GM21723 (cell line): ENCODE data around the gene AMOTL2.

Source experiments
- ATAC-seq: cut with Tn5 transposase; IDR thresholded peaks from one replicate; pipeline ENCODE4 v1.9.1; 2021; ENCODE audit warnings: mild to moderate bottlenecking, moderate library complexity; ENCODE audit not compliant: unreplicated experiment

AMOTL2 gene

DNA sequence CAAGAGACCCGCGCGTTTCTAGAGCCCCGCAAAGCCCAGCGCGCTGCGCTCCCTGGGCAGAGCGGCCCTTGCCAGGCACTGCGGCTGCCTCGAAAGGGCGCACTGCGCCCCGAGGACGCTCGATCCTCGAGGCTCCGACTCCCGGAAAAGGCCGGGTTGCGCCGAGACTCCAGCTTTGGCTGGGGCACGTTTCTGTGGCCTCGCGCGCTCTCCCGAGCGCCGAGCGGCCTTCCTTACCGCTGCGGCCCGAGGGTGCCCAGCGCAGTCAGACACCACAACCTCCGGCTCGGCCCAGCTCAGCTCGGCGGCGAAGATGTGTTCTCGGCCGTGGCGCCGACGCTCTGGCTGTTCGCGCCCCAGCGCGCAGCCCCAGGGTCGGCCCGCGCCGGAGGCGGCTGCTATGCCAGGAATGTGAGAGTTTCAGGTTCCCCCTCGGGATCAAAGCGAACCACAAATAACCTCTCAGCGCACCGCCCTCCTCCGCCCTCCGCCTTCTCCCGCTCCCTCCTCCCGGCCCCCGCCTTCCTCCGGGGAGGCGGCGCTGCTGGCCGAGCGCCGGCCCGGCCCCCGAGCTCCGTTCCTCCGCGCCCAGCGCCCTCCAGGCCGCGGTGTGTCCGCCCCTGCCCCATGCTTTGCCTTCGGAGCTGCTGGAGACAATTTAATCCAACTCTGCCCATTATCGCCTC lies at the start of gene AMOTL2:
TSS of gene AMOTL2 (minus strand) at position 343 of the 686 bp plus-strand sequence. CDS start 3,014 bp downstream, outside the sequence.
- no peak for ATAC-seq

DNA sequence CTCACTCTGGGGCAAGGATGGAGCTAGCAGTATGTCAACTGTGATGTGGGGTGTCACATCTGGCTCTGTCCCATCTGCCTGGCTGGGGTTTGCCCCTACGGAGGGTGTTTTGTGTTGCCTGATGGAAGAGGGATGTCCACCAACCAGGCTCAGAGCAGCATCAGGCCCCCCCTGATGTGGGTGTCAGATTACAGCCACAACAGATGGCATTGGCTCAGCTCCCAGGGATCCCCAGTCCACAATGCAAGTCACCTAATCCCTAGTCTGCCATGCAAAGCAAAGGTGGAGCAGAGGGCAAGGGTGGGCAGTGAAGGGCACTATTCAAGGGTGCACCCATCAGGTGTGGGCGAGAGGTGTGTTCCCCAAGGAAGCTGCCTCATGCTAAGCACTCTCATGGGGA lies 48.9 kb upstream of the AMOTL2 start:
- ATAC-seq = no peak

DNA sequence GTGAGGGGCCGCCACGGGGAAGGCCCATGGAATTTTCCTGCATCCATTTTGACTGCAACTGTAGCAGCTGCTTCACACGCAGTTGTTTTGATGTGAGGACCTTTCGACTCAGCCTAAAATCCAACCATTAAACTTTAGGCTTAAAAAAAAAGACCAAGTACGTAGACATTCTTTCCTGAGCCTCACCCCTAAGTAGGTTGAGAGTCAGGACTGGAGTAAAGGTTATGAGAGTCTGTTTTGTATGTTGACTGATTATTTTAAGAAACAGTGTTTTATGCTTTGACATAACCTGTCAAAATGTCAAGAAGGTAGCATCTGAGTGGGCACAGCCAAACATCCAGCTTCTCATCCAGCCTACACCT lies 45.7 kb upstream of the AMOTL2 start:
- no peak for ATAC-seq

DNA sequence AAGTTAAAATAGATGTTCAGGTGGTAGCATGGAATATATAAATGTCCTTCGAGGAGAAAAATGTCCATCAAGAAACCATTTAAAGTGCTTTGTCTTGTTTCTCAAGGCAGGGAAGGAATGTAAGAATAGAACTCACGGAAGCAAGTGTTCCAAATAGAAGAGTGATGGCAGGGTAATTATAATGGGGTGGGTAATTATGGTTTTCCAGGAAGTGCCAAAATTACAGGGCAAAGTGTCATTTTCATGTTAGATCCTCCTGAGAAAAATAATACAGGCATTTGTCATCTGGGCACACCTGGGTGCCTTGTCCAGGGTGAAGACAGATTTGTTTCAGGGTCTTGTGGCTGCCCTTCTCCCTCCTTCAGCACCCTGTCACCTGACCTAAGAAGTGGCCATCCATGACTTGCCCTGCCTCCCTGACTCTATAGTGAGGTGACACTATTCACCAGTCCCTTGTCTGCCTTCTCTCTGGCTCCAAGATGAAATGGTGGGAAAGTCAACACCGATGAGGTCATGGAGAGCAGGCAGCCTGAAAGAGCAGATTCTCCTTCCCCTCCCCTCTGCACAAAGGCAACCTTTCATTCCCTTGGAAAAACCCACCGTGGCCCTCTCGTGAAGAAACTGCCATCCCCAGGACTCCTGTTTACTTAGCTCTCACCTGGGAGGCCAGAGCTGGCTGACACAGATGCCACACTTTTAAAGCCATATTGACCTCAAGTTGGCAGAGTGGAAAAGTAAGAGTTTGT lies 45.1 kb upstream of the AMOTL2 start:
- no peak for ATAC-seq

DNA sequence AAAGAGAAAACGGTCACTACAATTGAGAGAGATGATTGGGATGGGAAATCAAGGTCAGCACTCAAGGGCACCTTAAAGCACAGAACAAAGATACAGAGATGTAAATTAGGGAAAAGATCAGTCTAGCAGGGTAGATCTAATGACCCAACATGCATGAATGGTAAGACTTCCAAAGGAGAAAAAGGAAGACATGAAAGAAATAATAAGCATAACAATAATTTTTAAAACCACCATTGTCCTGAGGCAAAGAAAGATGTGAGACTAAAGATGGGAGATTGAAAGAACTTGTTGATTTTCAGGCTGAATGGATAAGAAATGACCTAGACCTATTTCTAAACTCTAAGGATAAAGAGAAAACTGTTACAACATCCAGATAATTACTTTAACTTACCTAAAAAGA lies 34.8 kb upstream of the AMOTL2 start:
- ATAC-seq = no peak

DNA sequence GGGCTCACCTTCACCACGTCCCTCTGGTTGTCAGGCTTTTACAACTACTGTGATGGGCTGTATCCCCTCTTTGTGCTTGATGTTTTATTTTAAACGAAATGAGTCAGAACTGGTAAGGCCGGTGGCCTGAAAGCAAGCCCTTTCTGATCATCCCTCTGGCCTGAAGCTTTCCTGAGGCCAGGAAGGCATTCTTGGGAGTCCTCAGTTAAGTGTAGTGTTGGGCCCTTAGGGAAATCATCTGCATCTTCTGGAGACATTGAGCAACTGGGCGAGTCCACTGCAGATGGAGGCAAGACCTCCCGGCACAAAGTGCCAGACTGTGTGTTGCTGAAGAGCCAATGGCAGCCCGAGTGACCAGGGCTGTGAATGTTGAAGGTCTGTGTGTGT lies 33.0 kb upstream of the AMOTL2 start:
- ATAC-seq = no peak

DNA sequence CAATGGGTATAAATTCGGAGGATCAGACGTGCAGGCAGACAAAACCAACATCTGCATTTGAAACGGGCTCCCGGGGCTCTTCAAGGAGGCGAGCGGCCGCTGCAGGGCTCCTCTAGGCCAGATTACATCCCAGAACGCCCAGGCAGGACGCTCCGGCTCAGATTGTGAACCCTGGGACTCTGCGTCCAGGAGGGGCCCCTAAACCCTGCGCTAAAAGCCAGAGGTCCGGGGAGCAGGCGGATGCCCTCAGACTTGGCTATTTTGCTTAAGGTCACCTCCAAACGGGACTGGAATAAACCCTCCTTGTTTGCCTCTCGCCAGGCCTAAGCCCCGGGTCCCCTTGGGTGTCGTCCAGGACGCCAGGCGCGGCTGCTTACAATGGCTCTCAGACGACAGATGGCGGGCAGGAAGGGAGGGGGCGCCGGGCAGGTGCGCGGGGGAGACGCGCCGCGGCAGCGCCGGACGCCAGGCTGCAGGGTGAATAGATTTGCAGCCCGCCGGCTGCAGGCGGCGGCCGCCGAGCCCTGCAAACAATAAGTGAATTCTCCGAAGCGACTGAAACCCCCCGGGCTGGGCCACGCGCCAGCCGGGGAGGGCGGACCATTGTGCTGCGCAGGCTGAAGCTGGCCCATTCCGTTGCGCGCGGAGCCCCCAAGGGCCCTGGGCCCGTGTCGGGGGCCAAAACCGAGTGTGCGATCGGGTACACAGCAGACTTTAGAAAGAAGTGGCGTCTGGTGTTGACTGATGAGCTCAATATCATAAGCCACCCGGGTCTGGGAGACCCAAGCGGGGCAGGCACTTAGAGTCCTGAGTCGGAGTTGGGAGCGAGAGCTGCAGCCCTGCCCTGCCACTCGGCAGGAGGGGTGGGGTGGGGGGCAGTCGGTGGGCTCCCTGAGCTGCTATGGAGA lies 32.3 kb upstream of the AMOTL2 start:
- no peak for ATAC-seq

DNA sequence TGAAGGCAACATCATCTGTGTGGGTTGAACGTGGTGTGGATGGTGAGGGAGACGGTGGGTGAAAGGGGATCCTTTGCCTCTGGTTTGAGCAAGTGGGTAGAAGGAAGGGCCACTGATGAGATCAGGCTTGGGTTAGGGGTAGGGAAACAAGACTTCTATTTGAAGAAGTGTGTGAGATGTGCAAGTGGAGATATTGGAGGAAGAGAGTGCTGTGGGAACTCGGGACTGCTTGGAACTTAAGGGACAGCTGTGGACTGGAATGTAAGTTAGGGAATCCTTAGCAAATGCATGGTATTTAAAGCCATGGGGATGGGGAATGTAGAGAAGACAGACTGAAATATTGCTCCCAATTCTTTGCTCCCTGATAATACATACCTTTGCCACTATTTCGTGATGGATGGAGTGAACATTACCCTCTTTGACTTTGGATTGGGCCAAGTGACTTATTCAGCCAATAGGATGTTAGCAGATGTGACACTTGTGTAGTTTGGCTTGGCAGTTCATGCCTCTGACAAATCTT lies 30.2 kb upstream of the AMOTL2 start:
- no peak for ATAC-seq

DNA sequence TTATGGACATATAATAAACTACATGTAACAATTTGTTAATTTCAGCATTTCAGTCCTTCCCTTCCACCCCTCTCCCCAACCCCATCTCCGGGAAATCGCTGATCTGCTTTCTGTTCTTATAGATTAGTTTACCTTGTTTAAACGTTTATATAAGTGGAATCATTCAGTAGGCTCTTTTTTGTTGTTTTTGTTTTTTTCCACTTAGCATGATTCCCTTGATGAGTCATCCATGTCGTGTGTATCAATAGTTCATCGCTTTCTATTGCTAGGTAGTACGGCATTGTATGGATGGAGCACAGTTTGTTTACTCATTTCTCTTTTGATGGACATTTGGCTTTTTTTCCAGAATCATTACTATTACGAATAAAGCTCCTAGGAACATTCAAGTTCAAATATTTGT lies 23.5 kb upstream of the AMOTL2 start:
- no peak for ATAC-seq

DNA sequence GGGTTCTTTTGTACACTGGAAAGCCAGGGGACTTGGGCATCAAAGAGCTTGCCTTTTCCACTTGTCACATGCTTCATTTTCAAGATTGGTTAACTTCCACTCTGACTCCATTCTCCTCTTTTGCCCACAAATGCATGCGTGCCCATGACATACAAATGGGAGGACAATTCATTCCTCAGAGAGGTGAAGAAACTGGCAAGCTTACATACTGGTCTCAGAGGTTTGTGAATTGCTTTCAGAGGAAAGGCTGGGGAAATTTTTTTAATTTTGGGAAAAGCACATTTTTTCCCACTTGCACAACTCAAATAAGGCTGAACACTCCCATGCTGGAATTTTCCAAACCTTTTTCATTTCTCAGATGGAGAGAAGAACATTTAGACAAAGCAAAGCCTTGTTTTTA lies 20.9 kb upstream of the AMOTL2 start:
- ATAC-seq = no peak

DNA sequence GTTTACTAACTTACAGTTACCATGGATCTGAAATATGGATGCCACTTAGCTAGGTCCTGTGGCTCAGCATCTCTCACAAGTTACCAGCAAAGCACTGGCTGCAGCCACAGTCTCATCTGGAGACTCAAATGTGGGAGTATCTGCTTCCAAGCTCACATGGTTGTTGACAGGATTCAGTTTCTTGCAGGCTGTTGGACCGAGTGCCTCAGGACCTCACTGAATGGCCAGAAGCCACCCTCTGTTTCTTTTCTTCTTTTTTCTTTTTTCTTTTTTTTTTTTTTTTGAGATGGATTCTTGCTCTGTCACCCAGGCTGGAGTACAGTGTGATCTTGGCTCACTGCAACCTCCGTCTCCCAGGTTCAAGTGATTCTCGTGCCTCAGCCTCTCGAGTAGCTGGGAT lies 20.1 kb upstream of the AMOTL2 start:
- no peak for ATAC-seq

DNA sequence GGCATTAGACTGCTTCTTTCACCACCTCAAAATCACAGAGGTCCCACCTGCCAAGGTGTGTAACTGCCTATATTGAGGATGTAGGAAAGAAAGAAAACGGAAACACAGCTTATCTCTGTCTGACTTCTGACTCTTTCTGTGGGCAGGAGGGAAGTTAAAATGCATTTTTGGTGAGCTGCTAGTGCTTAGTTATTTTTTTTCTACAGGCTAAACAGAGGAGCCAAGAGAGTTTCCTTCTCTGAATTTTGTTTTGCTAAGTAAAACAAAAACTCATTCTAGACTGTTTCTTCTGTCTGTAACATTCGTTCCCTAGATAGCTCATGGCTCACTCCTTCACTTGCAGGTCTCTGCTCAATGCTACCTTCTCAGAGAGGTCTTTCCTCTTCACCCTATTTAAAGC lies 18.8 kb upstream of the AMOTL2 start:
- no peak for ATAC-seq

DNA sequence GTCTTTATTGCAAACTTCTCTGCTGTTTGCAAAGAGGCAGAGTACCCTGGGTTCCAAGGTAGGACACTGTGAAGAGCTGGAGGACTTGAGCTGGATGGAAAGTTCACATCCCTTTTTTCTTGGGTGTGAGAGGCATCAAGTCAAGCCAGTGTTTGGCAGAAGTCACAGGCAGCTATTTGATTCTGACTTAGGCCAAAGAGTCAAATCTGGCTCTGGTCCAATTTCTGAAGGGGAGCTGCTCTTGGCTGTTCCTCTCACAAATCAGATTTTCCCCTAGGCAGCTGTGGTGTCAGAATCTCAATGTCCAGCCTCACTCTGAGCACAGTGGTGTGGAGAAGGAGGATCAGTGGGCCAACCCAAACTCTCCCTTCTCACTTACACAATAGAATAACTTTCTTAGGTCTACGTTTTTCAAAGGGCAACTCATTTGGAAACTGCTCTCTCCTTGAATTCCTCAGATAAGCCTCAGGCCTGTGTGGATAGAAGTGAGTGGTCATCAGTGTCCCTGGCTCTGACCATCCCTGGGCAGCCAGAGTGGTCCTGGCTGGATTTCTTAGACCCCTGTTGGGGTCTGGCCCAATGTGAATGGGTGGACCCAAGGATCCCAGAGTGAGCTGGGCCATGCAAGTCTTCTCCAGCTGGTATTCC lies 18.2 kb upstream of the AMOTL2 start:
- no peak for ATAC-seq

DNA sequence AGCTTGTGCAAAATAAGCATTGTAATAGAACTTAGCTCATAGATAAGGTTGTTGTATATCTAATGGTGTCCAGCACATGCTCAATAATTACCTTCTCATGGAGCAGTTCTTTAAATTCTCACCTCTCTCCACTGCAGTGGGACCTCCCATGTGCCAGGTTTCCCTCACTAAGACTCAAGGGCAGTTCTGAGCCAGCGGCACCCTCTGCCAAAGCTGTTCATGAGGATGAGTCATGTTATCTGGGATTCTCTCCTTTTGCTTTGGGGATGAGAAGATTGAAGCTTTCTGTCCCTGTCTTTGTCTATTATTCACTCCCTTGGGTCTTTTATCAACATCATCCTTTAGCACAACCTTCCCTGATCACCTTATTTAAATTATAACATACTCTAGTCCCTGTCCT lies 15.6 kb upstream of the AMOTL2 start:
- ATAC-seq = no peak

DNA sequence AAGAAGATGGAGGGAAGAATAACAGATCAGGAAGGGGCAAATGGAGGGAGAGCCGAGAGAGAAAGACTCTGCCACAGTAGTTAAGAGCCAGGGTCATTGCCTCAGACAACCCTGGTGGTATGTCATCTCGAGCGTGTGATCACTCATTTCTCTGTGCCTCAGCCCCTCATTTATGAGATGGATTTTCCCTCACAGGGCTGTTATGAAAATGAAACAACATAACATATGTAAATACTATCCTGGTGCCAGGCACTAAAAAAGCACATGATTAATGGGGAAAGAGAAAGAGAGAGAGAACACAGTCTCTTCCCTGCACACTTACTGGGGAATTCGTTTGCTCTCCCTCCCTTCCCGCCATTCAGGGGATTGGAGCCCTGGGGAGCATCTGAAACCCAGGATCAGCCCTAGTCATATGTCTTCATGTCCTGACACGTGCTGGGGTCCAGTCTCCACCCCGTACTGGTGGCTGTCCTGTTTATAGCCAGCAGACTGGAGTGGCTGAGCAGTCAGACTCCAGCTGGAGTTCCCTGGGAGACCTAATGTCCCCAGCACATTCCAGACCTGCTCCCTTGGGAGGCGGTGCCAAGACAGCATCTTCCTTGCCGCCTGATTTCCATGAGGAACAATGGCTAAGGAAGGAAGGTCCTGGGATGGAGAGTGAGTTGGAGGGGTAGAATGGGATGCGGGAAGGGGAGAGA lies 14.7 kb upstream of the AMOTL2 start:
- ATAC-seq = no peak

DNA sequence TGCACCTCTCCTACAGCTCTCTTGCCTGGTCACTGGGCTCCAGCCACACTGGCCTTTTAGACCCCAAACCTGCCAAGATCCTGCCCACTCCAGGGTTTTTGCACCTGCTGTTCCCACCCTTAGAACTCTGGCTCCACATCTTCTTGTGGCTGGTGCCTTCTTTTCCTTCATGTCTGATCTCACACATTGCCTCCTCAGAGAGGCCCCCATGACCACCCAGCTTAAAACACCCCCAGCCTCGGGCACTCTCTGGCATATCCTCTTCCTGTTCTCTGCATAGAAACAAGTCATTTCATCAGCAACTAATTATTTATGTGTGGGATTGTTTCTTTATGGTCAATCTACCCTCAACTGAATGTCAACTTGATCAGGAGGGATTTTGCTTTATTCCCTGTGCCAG lies 14.0 kb upstream of the AMOTL2 start:
- ATAC-seq = no peak

DNA sequence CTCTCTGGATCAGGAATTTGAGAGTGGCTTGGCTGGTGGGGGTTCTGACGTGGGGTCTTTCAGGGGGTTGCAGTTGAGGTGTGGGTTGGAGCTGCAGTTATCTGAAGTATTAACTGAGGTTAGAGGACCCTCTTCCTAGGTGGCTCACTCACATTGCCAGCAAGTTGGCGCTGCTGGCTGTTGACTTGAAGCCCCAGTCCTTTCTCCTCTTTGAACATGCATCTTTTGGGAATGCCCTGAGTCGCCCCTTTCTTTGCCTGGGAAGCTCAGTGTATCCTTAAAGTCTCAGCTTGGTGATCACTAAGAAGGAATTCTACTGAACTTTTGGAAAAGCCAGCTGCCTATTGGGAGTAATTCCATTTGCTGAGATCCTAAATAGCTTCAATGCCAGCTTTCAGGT lies 13.0 kb upstream of the AMOTL2 start:
- no peak for ATAC-seq

DNA sequence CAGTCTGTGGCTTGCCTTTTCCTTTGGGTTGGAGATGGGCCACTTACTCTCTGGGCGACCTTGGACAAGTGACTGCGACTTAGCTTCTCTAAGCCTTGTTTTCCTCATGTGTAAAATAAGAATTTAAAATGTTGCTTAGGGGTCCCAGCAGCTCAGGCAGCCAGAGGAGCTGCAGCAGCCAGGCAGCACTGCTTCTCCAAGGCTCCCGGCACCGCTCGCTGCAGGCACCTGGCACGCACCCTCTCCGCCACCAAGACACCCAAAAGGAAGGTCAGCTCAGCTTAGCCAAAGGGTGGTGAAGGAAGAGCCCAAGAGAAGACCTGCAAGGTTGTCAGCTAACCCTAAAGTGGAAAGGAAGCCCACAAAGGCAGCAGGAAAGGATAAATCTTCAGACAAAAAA lies 10.7 kb upstream of the AMOTL2 start:
- ATAC-seq = no peak

DNA sequence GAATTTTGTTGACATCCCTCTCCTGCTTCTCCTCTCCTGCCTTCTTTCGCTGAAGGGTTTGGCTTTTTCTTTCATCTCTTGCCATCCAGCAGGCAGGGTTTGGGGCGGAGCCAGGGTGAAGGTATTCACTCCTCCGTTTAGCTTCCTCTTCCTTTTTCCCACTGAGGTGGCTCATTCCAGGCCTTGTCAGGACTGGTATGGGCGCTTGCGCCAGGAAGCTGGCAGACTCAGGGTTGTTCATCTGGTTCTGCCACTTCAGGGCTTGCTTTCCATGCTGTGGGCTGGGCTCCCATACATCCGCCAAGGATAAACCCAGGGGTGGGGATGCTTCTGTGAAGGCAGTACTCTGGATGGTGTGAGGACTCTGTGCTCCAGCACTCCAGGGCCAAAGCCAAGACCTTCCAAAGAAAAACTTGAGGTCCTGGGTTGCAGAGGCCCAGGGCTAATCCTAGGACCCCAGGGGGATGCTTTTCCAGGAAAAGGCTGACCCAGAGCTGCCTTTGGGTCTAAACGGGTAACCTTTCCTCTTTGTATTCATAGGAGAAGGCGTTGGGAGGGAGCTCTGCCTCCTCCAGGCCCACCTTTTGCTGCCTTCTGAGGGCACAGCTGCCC lies 7.7 kb upstream of the AMOTL2 start:
- ATAC-seq = no peak

DNA sequence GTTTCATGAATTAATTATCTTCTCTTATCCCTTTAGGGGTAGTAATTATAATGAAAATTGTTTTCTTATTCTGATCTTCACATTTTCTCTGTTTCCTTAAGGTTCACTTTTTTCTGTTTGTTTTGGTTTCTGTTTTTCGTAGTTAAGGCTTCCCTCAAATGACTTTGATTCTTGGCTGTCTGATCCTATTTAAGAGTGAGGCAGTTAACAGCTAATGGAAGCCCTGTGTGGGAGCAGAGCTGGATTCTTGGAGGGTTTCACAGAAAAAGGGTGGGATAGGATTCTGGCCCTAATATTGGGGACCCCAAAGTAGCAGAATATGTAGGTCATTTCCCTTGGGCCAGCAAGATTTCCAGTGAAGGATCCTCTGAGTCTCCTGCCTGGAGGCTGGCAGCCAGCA lies 6.8 kb upstream of the AMOTL2 start:
- no peak for ATAC-seq
